Astrocyte (in vitro differentiated cells and primary cell): ENCODE data around the gene ITPK1. TPM values are rescaled to one million over a fixed set of nuclear protein-coding genes. Genes with fewer than 3 reads are reported as not detected.

Experiments used
- DNase-seq: peaks from one replicate; pipeline ENCODE4 v3.0.0-alpha.2; 2010; ENCODE audit warnings: low read depth
- FAIRE-seq: peaks from 2 replicates; lab custom pipeline; 2011; peaks lifted over from hg19 to GRCh38; lab: Jason Lieb, UNC
- H2AFZ ChIP-seq: 2 replicates; pipeline ENCODE4 v1.6.0; 2012; ENCODE audit warnings: low read depth, low read length, inconsistent platforms
- H3K27ac ChIP-seq: 2 replicates; pipeline ENCODE4 v1.5.1; 2011; ENCODE audit warnings: low read depth, low read length, inconsistent platforms
- H3K27me3 ChIP-seq: 2 replicates; pipeline ENCODE4 v1.6.0; 2011; ENCODE audit warnings: low read length, inconsistent platforms; ENCODE audit not compliant: insufficient read depth
- H3K36me3 ChIP-seq: 2 replicates; pipeline ENCODE4 v1.5.1; 2011; ENCODE audit warnings: low read length, inconsistent platforms; ENCODE audit not compliant: insufficient read depth
- H3K4me1 ChIP-seq: 2 replicates; pipeline ENCODE4 v1.5.1; 2011; ENCODE audit warnings: low read length, inconsistent platforms; ENCODE audit not compliant: insufficient read depth
- H3K4me2 ChIP-seq: 2 replicates; pipeline ENCODE4 v1.6.0; 2012; ENCODE audit warnings: low read length, inconsistent platforms
- H3K4me3 ChIP-seq: 2 replicates; pipeline ENCODE4 v1.5.1; 2011; ENCODE audit warnings: low read depth, mild to moderate bottlenecking, low read length, inconsistent platforms; ENCODE audit not compliant: insufficient read depth
- H3K79me2 ChIP-seq: 2 replicates; pipeline ENCODE4 v1.6.0; 2012; ENCODE audit warnings: mild to moderate bottlenecking, low read length, inconsistent platforms; ENCODE audit not compliant: insufficient read depth
- H3K9ac ChIP-seq: 2 replicates; pipeline ENCODE4 v1.6.0; 2012; ENCODE audit warnings: mild to moderate bottlenecking, low read length, inconsistent platforms
- H3K9me3 ChIP-seq: 2 replicates; pipeline ENCODE4 v1.5.1; 2012; ENCODE audit warnings: low read depth, mild to moderate bottlenecking, low read length, inconsistent platforms; ENCODE audit not compliant: insufficient read depth
- H4K20me1 ChIP-seq: 2 replicates; pipeline ENCODE4 v1.6.0; 2012; ENCODE audit warnings: low read length, inconsistent platforms; ENCODE audit not compliant: insufficient read depth
- H3K27ac Mint-ChIP-seq: one replicate; pipeline ENCODE4 v1.8.0; 2021; ENCODE audit warnings: mild to moderate bottlenecking, mixed read lengths; ENCODE audit not compliant: unreplicated experiment
- H3K27me3 Mint-ChIP-seq: one replicate; pipeline ENCODE4 v1.8.0; 2021; ENCODE audit warnings: low read depth, mixed read lengths; ENCODE audit not compliant: unreplicated experiment
- H3K36me3 Mint-ChIP-seq: one replicate; pipeline ENCODE4 v1.8.0; 2021; ENCODE audit warnings: low read depth, mixed read lengths; ENCODE audit not compliant: unreplicated experiment
- H3K4me1 Mint-ChIP-seq: one replicate; pipeline ENCODE4 v1.8.0; 2021; ENCODE audit warnings: low read depth, mixed read lengths; ENCODE audit not compliant: unreplicated experiment
- H3K4me3 Mint-ChIP-seq: one replicate; pipeline ENCODE4 v1.8.0; 2021; ENCODE audit warnings: mild to moderate bottlenecking, moderate library complexity, mixed read lengths; ENCODE audit not compliant: unreplicated experiment
- H3K9me3 Mint-ChIP-seq: one replicate; pipeline ENCODE4 v1.8.0; 2021; ENCODE audit warnings: mild to moderate bottlenecking, mixed read lengths; ENCODE audit not compliant: unreplicated experiment
- CTCF ChIP-seq: IDR thresholded peaks from 2 replicates; pipeline ENCODE4 v1.5.1; 2011; ENCODE audit warnings: low read depth, mild to moderate bottlenecking, inconsistent platforms, low read length, moderate library complexity; ENCODE audit not compliant: insufficient read depth
- EZH2 ChIP-seq: IDR thresholded peaks from 2 replicates; pipeline ENCODE4 v1.6.1; 2012; ENCODE audit warnings: mild to moderate bottlenecking, low read length, inconsistent platforms; ENCODE audit not compliant: insufficient read depth
- total RNA-seq: library from RNA; stranded (reverse); gene quantifications from 2 replicates; pipeline ENCODE4 v1.2.1, GENCODE V29; 2021

Gene ITPK1
- total RNA-seq, 1 donor from 2014 or later = 13.0 TPM

GRCh38 chr14:93109572-93110481, 5.9 kb downstream of the ITPK1 start:
- H3K27me3 Mint-ChIP-seq = peaks cover 33% of the 10 kb centered on the region
- TF ChIP-seq EZH2 = no peak
- no peak for TF ChIP-seq CTCF
- H3K36me3 ChIP-seq = no peaks in the 10 kb centered on the region
- no peak overlapping the region for H3K4me3 ChIP-seq
- H3K9me3 Mint-ChIP-seq = no peaks in the 10 kb centered on the region
- H2AFZ ChIP-seq = no peak overlapping the region
- H3K4me1 Mint-ChIP-seq = peaks cover 2% of the 10 kb centered on the region
- FAIRE-seq (no peak), DNase-seq (no peak)
- no peak overlapping the region for H3K4me3 Mint-ChIP-seq
- peaks cover 17% of the 10 kb centered on the region for H3K79me2 ChIP-seq
- peaks cover 14% of the 10 kb centered on the region for H3K4me1 ChIP-seq
- H3K9me3 ChIP-seq = no peaks in the 10 kb centered on the region
- no peak overlapping the region for H3K27ac ChIP-seq
- H3K36me3 Mint-ChIP-seq = peaks cover 2% of the 10 kb centered on the region
- H3K27me3 ChIP-seq = no peaks in the 10 kb centered on the region
- no peak overlapping the region for H3K27ac Mint-ChIP-seq
- no peak overlapping the region for H3K9ac ChIP-seq
- no peak overlapping the region for H3K4me2 ChIP-seq
- peaks cover 81% of the 10 kb centered on the region for H4K20me1 ChIP-seq

GRCh38 chr14:93108105-93108504, 7.6 kb downstream of the ITPK1 start:
- H4K20me1 ChIP-seq = peaks cover 72% of the 10 kb centered on the region
- H3K4me1 ChIP-seq = peaks cover 7% of the 10 kb centered on the region
- Mint-ChIP-seq H3K4me3 (no peak overlapping the region), H3K4me1 (peaks cover under 1% of the 10 kb centered on the region), H3K27ac (no peak overlapping the region), H3K9me3 (no peaks in the 10 kb centered on the region), H3K36me3 (peaks cover 2% of the 10 kb centered on the region), H3K27me3 (peaks cover 31% of the 10 kb centered on the region)
- H3K36me3 ChIP-seq = no peaks in the 10 kb centered on the region
- H2AFZ ChIP-seq = no peak overlapping the region
- no peaks in the 10 kb centered on the region for H3K27me3 ChIP-seq
- H3K79me2 ChIP-seq = peaks cover 19% of the 10 kb centered on the region
- TF ChIP-seq EZH2 = no peak
- TF ChIP-seq CTCF = no peak
- FAIRE-seq = no peak
- DNase-seq = no peak
- no peak overlapping the region for H3K27ac ChIP-seq
- no peak overlapping the region for H3K4me3 ChIP-seq
- no peak overlapping the region for H3K4me2 ChIP-seq
- no peak overlapping the region for H3K9ac ChIP-seq
- no peaks in the 10 kb centered on the region for H3K9me3 ChIP-seq

- Histone ChIP-seq H3K4me2 (no peak overlapping the region), H3K36me3 (no peaks in the 10 kb centered on the region), H3K9me3 (no peaks in the 10 kb centered on the region), H3K27ac (no peak overlapping the region), H2AFZ (no peak overlapping the region), H3K9ac (no peak overlapping the region), H3K79me2 (peaks cover 19% of the 10 kb centered on the region), H3K27me3 (no peaks in the 10 kb centered on the region), H3K4me1 (peaks cover 4% of the 10 kb centered on the region), H3K4me3 (no peak overlapping the region), H4K20me1 (peaks cover 67% of the 10 kb centered on the region)
- DNase-seq (no peak), FAIRE-seq (no peak)
- H3K36me3 Mint-ChIP-seq = peaks cover 2% of the 10 kb centered on the region
- H3K27me3 Mint-ChIP-seq = peaks cover 31% of the 10 kb centered on the region
- H3K27ac Mint-ChIP-seq = no peak overlapping the region
- H3K4me1 Mint-ChIP-seq = no peaks in the 10 kb centered on the region
- TF ChIP-seq CTCF (no peak), EZH2 (no peak)
- no peaks in the 10 kb centered on the region for H3K9me3 Mint-ChIP-seq
- H3K4me3 Mint-ChIP-seq = no peak overlapping the region
These were observed 8.3 kb downstream of the ITPK1 start for GRCh38 chr14:93107453-93107852.
